GM21526 (cell line): Measurements from ENCODE around the gene UBN2.
"Not testable (repeated sequence)": the region's sequence is repeated elsewhere in the genome, so short reads cannot be mapped to it uniquely, and the experiment has no call there.

Experiments
- ATAC-seq: cut with Tn5 transposase; IDR thresholded peaks from one replicate; pipeline ENCODE4 v1.9.1; 2021; ENCODE audit warnings: moderate library complexity; ENCODE audit not compliant: unreplicated experiment, low FRiP score

The UBN2 gene

GRCh38 chr7:139294241-139294640, 63.2 kb downstream of the UBN2 start:
- no peak for ATAC-seq

GRCh38 chr7:139294951-139295575, 64.0 kb downstream of the UBN2 start:
- ATAC-seq: no peak

GRCh38 chr7:139297795-139298194, 66.8 kb downstream of the UBN2 start:
- no peak for ATAC-seq

GRCh38 chr7:139299296-139299695, 68.3 kb downstream of the UBN2 start:
- no peak for ATAC-seq

GRCh38 chr7:139300390-139300789, 69.4 kb downstream of the UBN2 start:
- ATAC-seq: no peak

GRCh38 chr7:139304517-139304916, 73.5 kb downstream of the UBN2 start:
- ATAC-seq: no peak

- ATAC-seq: no peak
Measured at GRCh38 chr7:139317939-139318505, 87.0 kb downstream of the UBN2 start.

- ATAC-seq: no peak
Measured at GRCh38 chr7:139321071-139321745, 90.2 kb downstream of the UBN2 start.

GRCh38 chr7:139324709-139325108, 93.7 kb downstream of the UBN2 start:
- ATAC-seq: not testable (repeated sequence)

- no peak for ATAC-seq
Measured at GRCh38 chr7:139328375-139328774, 97.3 kb downstream of the UBN2 start.

- no peak for ATAC-seq
Measured at GRCh38 chr7:139329119-139329518, 98.1 kb downstream of the UBN2 start.

- no peak for ATAC-seq
Measured at GRCh38 chr7:139330333-139331030, 99.4 kb downstream of the UBN2 start.

GRCh38 chr7:139332697-139333359, 101.8 kb downstream of the UBN2 start:
- ATAC-seq: no peak

GRCh38 chr7:139333443-139333842, 102.4 kb downstream of the UBN2 start:
- ATAC-seq: not testable (repeated sequence)

GRCh38 chr7:139334399-139335150, 103.5 kb downstream of the UBN2 start:
- no peak for ATAC-seq

GRCh38 chr7:139339025-139339424, 108.0 kb downstream of the UBN2 start:
- ATAC-seq: no peak

- no peak for ATAC-seq
Measured at GRCh38 chr7:139339698-139340036, 108.6 kb downstream of the UBN2 start.

GRCh38 chr7:139340037-139340807, 109.2 kb downstream of the UBN2 start:
- ATAC-seq: peak; percentile 79

GRCh38 chr7:139340808-139341057, 109.7 kb downstream of the UBN2 start:
- no peak for ATAC-seq
